HCT116 (cell line): ENCODE data around the gene PTTG1IP. TPM values are rescaled to one million over a fixed set of nuclear protein-coding genes. Genes with fewer than 3 reads are reported as not detected.

Experiments used
- ATAC-seq: fragments of 200-7000 bp; cut with Tn5 transposase; 2 replicates; pipeline ENCODE4 v1.9.1; 2020; ENCODE audit warnings: mild to moderate bottlenecking, moderate library complexity
- BruUV-seq: library from RNA; stranded (reverse); fragments of 400-500 nt; replicated peaks from 2 replicates; lab custom pipeline; 2021; lab: Mats Ljungman, UMichigan
- CTCF ChIA-PET: fragments of 300-600 bp; sonication (Branson Sonifier 250); formaldehyde crosslinking; loops from one replicate; lab custom pipeline; 2021; ENCODE audit warnings: antibody characterized with exemption; lab: Charles Lee
- POLR2A ChIA-PET: fragments of 300-600, 350-600 bp; sonication (Branson Sonifier 250); formaldehyde crosslinking; loops from one replicate; lab custom pipeline; 2021; ENCODE audit warnings: antibody characterized with exemption; lab: Charles Lee
- RAD21 ChIA-PET, 2 experiments: fragments of 300-600 bp; sonication (Branson Sonifier 250); formaldehyde crosslinking; loops; one replicate each; lab custom pipeline; 2023; ENCODE audit warnings: low total read pairs in 2 of 2; ENCODE audit not compliant: uncharacterized antibody in 2 of 2, unreplicated experiment in 2 of 2, low non-redundant PET in 1 of 2; lab: Charles Lee
- DNase-seq: peaks from one replicate; pipeline ENCODE4 v3.0.0-alpha.2; 2010; ENCODE audit warnings: low read depth, low spot score
- H2AFZ ChIP-seq: fragments of 200-600 bp; shearing (Covaris generic), sonication (generic); 2 replicates; pipeline ENCODE4 v1.6.1; 2017; ENCODE audit warnings: low read depth, mixed run types, mixed read lengths, antibody characterized with exemption, low read length; ENCODE audit not compliant: poor library complexity, severe bottlenecking
- H3K27ac ChIP-seq: 2 replicates; pipeline ENCODE4 v1.5.1; 2012; ENCODE audit warnings: low read depth, low read length
- H3K27me3 ChIP-seq: fragments of 200-600 bp; sonication (generic); 2 replicates; pipeline ENCODE4 v1.6.1; 2016; ENCODE audit warnings: mixed run types, low read length, mixed read lengths; ENCODE audit not compliant: insufficient read depth
- H3K36me3 ChIP-seq, 2 experiments: fragments of 200-500 bp in 1 of 2; fragments of 200-600 bp in 1 of 2; sonication (Bioruptor generic) in 1 of 2; sonication (generic) in 1 of 2; 2 replicates each; pipeline versions ENCODE4 v1.5.1 to v1.6.1; 2014 to 2016; ENCODE audit warnings: low read length in 2 of 2, inconsistent platforms in 1 of 2, mixed read lengths in 1 of 2, mixed run types in 1 of 2; ENCODE audit not compliant: insufficient read depth in 2 of 2, control insufficient read depth in 1 of 2
- H3K4me1 ChIP-seq, 2 experiments: fragments of 200-600 bp in 1 of 2; sonication (generic) in 1 of 2; 2 replicates each; pipeline versions ENCODE4 v1.5.1 to v1.6.1; 2012 to 2017; ENCODE audit warnings: low read length in 2 of 2, inconsistent platforms in 1 of 2, mild to moderate bottlenecking in 1 of 2, mixed read lengths in 1 of 2, mixed run types in 1 of 2, moderate library complexity in 1 of 2; ENCODE audit not compliant: insufficient read depth in 2 of 2, control insufficient read depth in 1 of 2
- H3K4me2 ChIP-seq: fragments of 200-600 bp; sonication (generic); 2 replicates; pipeline ENCODE4 v1.6.1; 2017; ENCODE audit warnings: mixed run types, low read length, mixed read lengths
- H3K4me3 ChIP-seq, 2 experiments: fragments of 200-600 bp in 1 of 2; sonication (generic) in 1 of 2; replicated peaks in 1 of 2; 2 replicates each; pipeline ENCODE4 v1.5.1; 2011 to 2016; ENCODE audit warnings: low read length in 2 of 2, control low read depth in 1 of 2, low read depth in 1 of 2, mild to moderate bottlenecking in 1 of 2, mixed read lengths in 1 of 2, mixed run types in 1 of 2
- H3K79me2 ChIP-seq: fragments of 200-600 bp; sonication (generic); 2 replicates; pipeline ENCODE4 v1.6.1; 2017; ENCODE audit warnings: mild to moderate bottlenecking, mixed run types, low read length, moderate library complexity, mixed read lengths; ENCODE audit not compliant: insufficient read depth
- H3K9ac ChIP-seq: fragments of 200-600 bp; sonication (generic); 2 replicates; pipeline ENCODE4 v1.6.1; 2016; ENCODE audit warnings: low read length, mixed read lengths
- H3K9me2 ChIP-seq: fragments of 200-600 bp; sonication (generic), shearing (Covaris generic); 2 replicates; pipeline ENCODE4 v1.6.1; 2017; ENCODE audit warnings: mixed run types, mild to moderate bottlenecking, moderate library complexity; ENCODE audit not compliant: insufficient read depth
- H3K9me3 ChIP-seq, 2 experiments: fragments of 200-500 bp in 1 of 2; fragments of 200-600 bp in 1 of 2; sonication (Bioruptor generic) in 1 of 2; sonication (generic) in 1 of 2; 2 replicates each; pipeline ENCODE4 v1.6.1; 2014 to 2017; ENCODE audit warnings: low read length in 2 of 2, mixed read lengths in 2 of 2, inconsistent platforms in 1 of 2, low read depth in 1 of 2, mild to moderate bottlenecking in 1 of 2, mixed run types in 1 of 2, moderate library complexity in 1 of 2; ENCODE audit not compliant: control insufficient read depth in 1 of 2, insufficient read depth in 1 of 2
- H4K20me1 ChIP-seq: fragments of 200-600 bp; sonication (generic), shearing (Covaris generic); 2 replicates; pipeline ENCODE4 v1.6.1; 2017; ENCODE audit warnings: mixed run types, mild to moderate bottlenecking, moderate library complexity; ENCODE audit not compliant: insufficient read depth
- ATF3 ChIP-seq: IDR thresholded peaks from 2 replicates; pipeline ENCODE4 v1.6.1; 2012
- CBX3 ChIP-seq: IDR thresholded peaks from 2 replicates; pipeline ENCODE4 v1.6.1; 2012; ENCODE audit warnings: low read depth
- ELF1 ChIP-seq: IDR thresholded peaks from 2 replicates; pipeline ENCODE4 v1.6.1; 2012; ENCODE audit warnings: low read depth, borderline replicate concordance
- EZH2 ChIP-seq: fragments of 200-600 bp; sonication (generic); IDR thresholded peaks from 2 replicates; pipeline ENCODE4 v1.6.1; 2017; ENCODE audit warnings: antibody characterized with exemption, mixed run types
- EZH2phosphoT487 ChIP-seq: fragments of 200-600 bp; IDR thresholded peaks from 2 replicates; pipeline ENCODE4 v1.6.1; 2018; ENCODE audit warnings: antibody characterized with exemption, borderline replicate concordance
- JUND ChIP-seq: IDR thresholded peaks from 2 replicates; pipeline ENCODE4 v1.6.1; 2012
- POLR2AphosphoS5 ChIP-seq: IDR thresholded peaks from 2 replicates; pipeline ENCODE4 v1.6.1; 2011; ENCODE audit warnings: mild to moderate bottlenecking, low read depth, low read length, moderate library complexity
- RAD21 ChIP-seq: IDR thresholded peaks from 2 replicates; pipeline ENCODE4 v1.6.1; 2012; ENCODE audit warnings: low read depth, mild to moderate bottlenecking
- SP1 ChIP-seq: IDR thresholded peaks from 2 replicates; pipeline ENCODE4 v1.6.1; 2012; ENCODE audit warnings: low read depth
- SRF ChIP-seq: IDR thresholded peaks from 2 replicates; pipeline ENCODE4 v1.6.1; 2012; ENCODE audit warnings: low read depth
- TCF7L2 ChIP-seq: IDR thresholded peaks from 2 replicates; pipeline ENCODE4 v1.7.0; 2011; ENCODE audit warnings: borderline replicate concordance, inconsistent platforms; ENCODE audit not compliant: insufficient read depth, insufficient read length; ENCODE audit errors: extremely low read depth
- YY1 ChIP-seq: IDR thresholded peaks from 2 replicates; pipeline ENCODE4 v1.6.1; 2011; ENCODE audit warnings: low read length, low read depth, moderate library complexity, mild to moderate bottlenecking; ENCODE audit not compliant: insufficient replicate concordance; ENCODE audit errors: extremely low read depth
- ZFX ChIP-seq: fragments of 450-650 bp; IDR thresholded peaks from 2 replicates; pipeline ENCODE4 v1.6.1; 2017
- intact Hi-C: fragments of 100-400 bp; cut with micrococcal nuclease; formaldehyde crosslinking; loops from 2 replicates; pipeline ENCODE4 v1.10.0; 2022
- total RNA-seq: library from RNA; stranded (reverse); gene quantifications from one replicate; pipeline ENCODE4 v1.2.1, GENCODE V29; 2021; ENCODE audit not compliant: unreplicated experiment
- TF ChIP-seq, protein P1 (sequence below), 3 experiments: fragments of 200-600 bp in 1 of 3; sonication (generic) in 1 of 3; IDR thresholded peaks in 2 of 3; conservative IDR thresholded peaks in 1 of 3; 2 replicates each; pipeline ENCODE4 v1.5.1; 2012 to 2017; ENCODE audit warnings: low read depth in 2 of 3, low read length in 2 of 3, antibody characterized with exemption in 1 of 3, borderline replicate concordance in 1 of 3, control low read depth in 1 of 3, mild to moderate bottlenecking in 1 of 3, mixed read lengths in 1 of 3, mixed run types in 1 of 3, moderate library complexity in 1 of 3; ENCODE audit not compliant: insufficient read depth in 1 of 3

Gene PTTG1IP
- total RNA-seq, 1 experiment from 2014 or later: 83.4 TPM

GRCh38 chr21:44853601-44854390 is 19.7 kb downstream of the PTTG1IP start:
- RAD21 ChIA-PET: no interaction called here
- no peak overlapping the region for H2AFZ ChIP-seq
- no peak for ATAC-seq
- no peak overlapping the region for H3K9ac ChIP-seq
- peaks cover 27% of the 10 kb centered on the region for H3K79me2 ChIP-seq
- H3K9me3 ChIP-seq: no peaks in the 10 kb centered on the region
- H4K20me1 ChIP-seq: no peaks in the 10 kb centered on the region
- no peak overlapping the region for H3K4me3 ChIP-seq
- no peak overlapping the region for H3K27ac ChIP-seq
- H3K9me2 ChIP-seq: no peaks in the 10 kb centered on the region
- H3K4me2 ChIP-seq: no peak overlapping the region
- TF ChIP-seq JUND (no peak), ZFX (no peak), YY1 (no peak), RAD21 (no peak), CBX3 (no peak), ELF1 (no peak), TCF7L2 (no peak), POLR2AphosphoS5 (no peak), SRF (no peak), ATF3 (no peak), SP1 (no peak), EZH2 (no peak), EZH2phosphoT487 (no peak)
- TF ChIP-seq, protein P1, sequence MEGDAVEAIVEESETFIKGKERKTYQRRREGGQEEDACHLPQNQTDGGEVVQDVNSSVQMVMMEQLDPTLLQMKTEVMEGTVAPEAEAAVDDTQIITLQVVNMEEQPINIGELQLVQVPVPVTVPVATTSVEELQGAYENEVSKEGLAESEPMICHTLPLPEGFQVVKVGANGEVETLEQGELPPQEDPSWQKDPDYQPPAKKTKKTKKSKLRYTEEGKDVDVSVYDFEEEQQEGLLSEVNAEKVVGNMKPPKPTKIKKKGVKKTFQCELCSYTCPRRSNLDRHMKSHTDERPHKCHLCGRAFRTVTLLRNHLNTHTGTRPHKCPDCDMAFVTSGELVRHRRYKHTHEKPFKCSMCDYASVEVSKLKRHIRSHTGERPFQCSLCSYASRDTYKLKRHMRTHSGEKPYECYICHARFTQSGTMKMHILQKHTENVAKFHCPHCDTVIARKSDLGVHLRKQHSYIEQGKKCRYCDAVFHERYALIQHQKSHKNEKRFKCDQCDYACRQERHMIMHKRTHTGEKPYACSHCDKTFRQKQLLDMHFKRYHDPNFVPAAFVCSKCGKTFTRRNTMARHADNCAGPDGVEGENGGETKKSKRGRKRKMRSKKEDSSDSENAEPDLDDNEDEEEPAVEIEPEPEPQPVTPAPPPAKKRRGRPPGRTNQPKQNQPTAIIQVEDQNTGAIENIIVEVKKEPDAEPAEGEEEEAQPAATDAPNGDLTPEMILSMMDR (IDR thresholded peaks at IDR 0.05 in 2 of 3, conservative IDR thresholded peaks at IDR 0.05 in 1 of 3; ENCODE audit: borderline replicate concordance in 1 of 3, insufficient read depth in 1 of 3, low read depth in 2 of 3, low read length in 2 of 3): no peak
- DNase-seq: no peak
- peaks cover 28 to 45% of the 10 kb centered on the region in 2 experiments for H3K36me3 ChIP-seq
- intact Hi-C loops: no loop called here
- no TSS peak for BruUV-seq
- POLR2A ChIA-PET: no interaction called here
- H3K4me1 ChIP-seq: no peaks in the 10 kb centered on the region; a peak in 1 of 4 replicates
- CTCF ChIA-PET: no interaction called here
- H3K27me3 ChIP-seq: no peaks in the 10 kb centered on the region
